22Rv1 (cell line): ENCODE results near the gene SCN8A.
"Not testable (repeated sequence)": the region's sequence is repeated elsewhere in the genome, so short reads cannot be mapped to it uniquely, and the experiment has no call there.

Source experiments
- ZFX ChIP-seq: fragments of 450-650 bp; IDR thresholded peaks from 2 replicates; pipeline ENCODE4 v1.6.1; 2017; ENCODE audit warnings: antibody characterized with exemption, borderline replicate concordance
- TF ChIP-seq, protein P1 (sequence below): fragments of 450-650 bp; IDR thresholded peaks from 2 replicates; pipeline ENCODE4 v1.5.1; 2017; ENCODE audit warnings: mild to moderate bottlenecking

DNA sequence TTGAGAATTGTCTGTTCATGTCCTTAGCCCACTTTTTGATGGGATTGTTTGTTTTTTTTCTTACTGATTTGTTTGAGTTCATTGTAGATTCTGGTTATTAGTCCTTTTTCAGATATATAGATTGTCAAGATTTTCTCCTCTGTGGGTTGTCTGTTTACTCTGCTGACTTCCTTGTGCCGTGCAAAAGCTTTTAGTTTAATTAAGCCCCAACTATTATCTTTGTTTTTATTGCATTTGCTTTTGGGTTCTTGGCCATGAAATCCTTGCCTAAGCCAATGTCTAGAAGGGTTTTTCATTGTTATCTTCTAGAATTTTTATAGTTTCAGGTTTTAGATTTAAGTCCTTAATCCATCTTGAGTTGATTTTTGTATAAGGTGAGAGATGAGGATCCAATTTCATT lies 14.9 kb downstream of the SCN8A start:
- TF ChIP-seq, protein P1, sequence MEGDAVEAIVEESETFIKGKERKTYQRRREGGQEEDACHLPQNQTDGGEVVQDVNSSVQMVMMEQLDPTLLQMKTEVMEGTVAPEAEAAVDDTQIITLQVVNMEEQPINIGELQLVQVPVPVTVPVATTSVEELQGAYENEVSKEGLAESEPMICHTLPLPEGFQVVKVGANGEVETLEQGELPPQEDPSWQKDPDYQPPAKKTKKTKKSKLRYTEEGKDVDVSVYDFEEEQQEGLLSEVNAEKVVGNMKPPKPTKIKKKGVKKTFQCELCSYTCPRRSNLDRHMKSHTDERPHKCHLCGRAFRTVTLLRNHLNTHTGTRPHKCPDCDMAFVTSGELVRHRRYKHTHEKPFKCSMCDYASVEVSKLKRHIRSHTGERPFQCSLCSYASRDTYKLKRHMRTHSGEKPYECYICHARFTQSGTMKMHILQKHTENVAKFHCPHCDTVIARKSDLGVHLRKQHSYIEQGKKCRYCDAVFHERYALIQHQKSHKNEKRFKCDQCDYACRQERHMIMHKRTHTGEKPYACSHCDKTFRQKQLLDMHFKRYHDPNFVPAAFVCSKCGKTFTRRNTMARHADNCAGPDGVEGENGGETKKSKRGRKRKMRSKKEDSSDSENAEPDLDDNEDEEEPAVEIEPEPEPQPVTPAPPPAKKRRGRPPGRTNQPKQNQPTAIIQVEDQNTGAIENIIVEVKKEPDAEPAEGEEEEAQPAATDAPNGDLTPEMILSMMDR = not testable (repeated sequence)
- TF ChIP-seq ZFX = not testable (repeated sequence)
